Measurements from ENCODE around the gene OR2AT4.

The OR2AT4 gene

DNA sequence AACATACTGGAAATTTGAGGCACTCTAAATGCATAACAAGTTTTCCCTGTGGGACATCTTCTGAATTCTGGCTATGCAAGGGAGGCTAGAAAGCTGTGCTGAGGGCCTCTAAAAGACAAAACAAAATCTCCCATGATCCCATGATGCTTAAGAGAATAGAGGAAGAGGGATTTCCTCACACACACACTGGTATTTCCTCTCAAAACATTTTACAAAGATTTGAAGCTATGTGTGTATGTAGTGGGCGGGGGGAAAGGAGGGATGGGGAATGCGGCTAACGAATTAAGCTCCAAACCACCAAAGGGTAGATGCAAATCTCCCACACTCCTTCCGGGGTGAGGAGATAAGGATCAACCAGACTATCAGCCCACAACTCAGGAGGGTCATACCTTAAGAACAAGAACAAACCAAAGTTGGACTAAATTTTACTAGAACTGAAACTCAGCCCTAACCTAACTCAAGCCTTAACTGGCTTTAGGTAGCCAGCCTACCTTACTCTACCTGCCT, 6.0 kb downstream of the OR2AT4 start:
- H3K4me3 ChIP-seq (ENCODE audit: low read length) = no peak overlapping the region
- no peak for TF ChIP-seq CTCF (conservative IDR thresholded peaks at IDR 0.05; ENCODE audit: low read depth, low read length)
- DNase-seq (ENCODE audit: low read depth) = no peak

DNA sequence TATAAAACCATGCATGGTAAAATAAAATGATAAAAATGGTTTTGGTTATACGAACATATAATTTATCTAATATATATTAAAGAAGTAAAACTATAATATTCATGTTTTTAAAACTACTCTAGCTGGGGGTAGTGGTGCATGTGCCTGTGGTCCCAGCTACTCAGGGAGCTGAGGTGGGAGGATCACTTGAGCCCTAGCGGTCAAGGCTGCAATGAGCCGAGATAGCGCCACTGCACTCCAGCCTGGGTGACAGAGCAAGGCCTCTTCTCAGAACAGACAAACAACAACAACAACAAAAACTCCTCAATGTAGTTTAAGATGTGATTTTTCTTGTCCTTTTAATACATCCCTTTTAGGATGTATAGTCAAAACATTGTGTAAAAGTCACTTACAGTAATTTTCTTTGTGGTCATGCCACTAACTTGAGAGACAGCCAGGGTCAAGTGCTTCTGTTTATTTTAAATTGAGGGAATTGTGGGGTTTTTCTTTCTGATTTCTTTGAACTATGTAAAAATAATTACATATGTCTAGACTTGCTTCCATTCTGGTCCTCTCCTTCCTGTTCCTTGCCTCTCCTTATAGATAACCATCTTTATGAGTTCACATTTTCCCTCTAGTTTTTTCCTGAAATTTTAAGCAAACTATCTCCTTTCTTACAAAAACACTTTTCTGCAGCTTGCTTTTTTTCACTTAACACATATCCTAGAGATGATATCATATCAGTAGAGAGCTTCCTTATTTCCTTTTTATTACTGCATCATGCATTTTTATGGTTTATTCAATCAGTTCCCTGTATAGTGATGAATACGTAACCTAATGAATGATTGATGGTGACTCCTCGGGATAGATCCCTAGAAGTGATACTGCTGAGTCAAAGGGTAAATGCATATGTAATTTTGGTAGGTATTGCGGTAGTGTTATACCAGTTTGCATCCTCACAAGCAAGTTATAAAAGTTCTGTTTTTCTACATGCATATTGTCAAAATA, 9.1 kb downstream of the OR2AT4 start:
- no peak for TF ChIP-seq CTCF (conservative IDR thresholded peaks at IDR 0.05; ENCODE audit: low read depth, low read length)
- no peak for DNase-seq (ENCODE audit: low read depth)
- H3K4me3 ChIP-seq (ENCODE audit: low read length) = no peak overlapping the region

DNA sequence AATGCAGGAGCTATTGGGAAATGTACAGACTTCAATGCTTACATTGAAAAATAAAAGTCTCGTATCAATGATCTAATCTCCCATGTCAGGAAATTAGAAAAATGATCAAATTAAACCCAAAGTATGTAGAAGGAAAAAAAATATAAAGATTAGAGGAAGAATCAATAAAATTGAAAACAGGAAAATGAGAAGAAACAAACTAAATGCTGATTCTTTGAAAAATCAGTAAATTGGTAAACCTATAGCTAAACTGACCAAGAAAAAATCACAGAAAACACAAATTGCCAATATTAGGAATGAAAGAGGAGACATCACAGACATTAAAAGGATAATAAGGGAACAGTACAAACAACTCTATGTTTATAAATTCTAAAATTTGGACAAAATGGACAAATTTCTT, 11.8 kb downstream of the OR2AT4 start:
- no peak overlapping the region for H3K4me3 ChIP-seq (ENCODE audit: low read length)
- no peak for TF ChIP-seq CTCF (conservative IDR thresholded peaks at IDR 0.05; ENCODE audit: low read depth, low read length)
- no peak for DNase-seq (ENCODE audit: low read depth)

- no peak for DNase-seq (ENCODE audit: low read depth)
- TF ChIP-seq CTCF (conservative IDR thresholded peaks at IDR 0.05; ENCODE audit: low read depth, low read length) = no peak
- H3K4me3 ChIP-seq (ENCODE audit: low read length) = no peak overlapping the region
Observed at GRCh38 chr11:75083217-75083605, 13.5 kb downstream of the OR2AT4 start.

- DNase-seq (ENCODE audit: low read depth) = no peak
- no peak for TF ChIP-seq CTCF (conservative IDR thresholded peaks at IDR 0.05; ENCODE audit: low read depth, low read length)
Observed at GRCh38 chr11:75082601-75083216, 14.0 kb downstream of the OR2AT4 start.

GRCh38 chr11:75079546-75079945, 17.1 kb downstream of the OR2AT4 start:
- no peak overlapping the region for H3K4me3 ChIP-seq (ENCODE audit: low read length)
- no peak for TF ChIP-seq CTCF (conservative IDR thresholded peaks at IDR 0.05; ENCODE audit: low read depth, low read length)
- DNase-seq (ENCODE audit: low read depth) = no peak

More at GRCh38 chr11:75082601-75083216, 14.0 kb downstream of the OR2AT4 start:
- H3K4me3 ChIP-seq (ENCODE audit: low read length) = no peak overlapping the region
